Caco-2 (cell line): ENCODE results near the gene TAGLN2. TPM values are rescaled to one million over a fixed set of nuclear protein-coding genes. Genes with fewer than 3 reads are reported as not detected.
"Not testable (repeated sequence)": the region's sequence is repeated elsewhere in the genome, so short reads cannot be mapped to it uniquely, and the experiment has no call there.

Experiments
- BruUV-seq: library from RNA; stranded (reverse); fragments of 400-500 nt; replicated peaks from 2 replicates; lab custom pipeline; 2021; lab: Mats Ljungman, UMichigan
- CTCF ChIA-PET: fragments of 300-600 bp; sonication (Branson Sonifier 250); formaldehyde crosslinking; loops from one replicate; lab custom pipeline; 2022; ENCODE audit warnings: antibody characterized with exemption; lab: Charles Lee
- POLR2A ChIA-PET: fragments of 300-600 bp; sonication (Branson Sonifier 250); formaldehyde crosslinking; loops from one replicate; lab custom pipeline; 2022; ENCODE audit warnings: antibody characterized with exemption; lab: Charles Lee
- DNase-seq, 2 experiments: peaks; one replicate each; pipeline versions ENCODE4 v3.0.0 to v3.0.0-alpha.2; 2020 to 2022
- H3K27me3 ChIP-seq: replicated peaks from 2 replicates; pipeline ENCODE4 v1.6.0; 2011; ENCODE audit warnings: low read length; ENCODE audit not compliant: control insufficient read depth, insufficient read depth
- H3K36me3 ChIP-seq: 2 replicates; pipeline ENCODE4 v1.5.1; 2011; ENCODE audit warnings: low read length; ENCODE audit not compliant: control insufficient read depth, insufficient read depth
- H3K4me1 ChIP-seq: fragments of 250-450 bp; sonication (Bioruptor Pico); 2 replicates; pipeline ENCODE4 v1.5.1; 2020; ENCODE audit warnings: mild to moderate bottlenecking
- H3K4me3 ChIP-seq: 2 replicates; pipeline ENCODE4 v1.5.1; 2011; ENCODE audit warnings: low read depth, mild to moderate bottlenecking, control low read depth, low read length
- H3K9me3 ChIP-seq: fragments of 250-450 bp; sonication (Bioruptor Pico); 2 replicates; pipeline ENCODE4 v1.5.1; 2020; ENCODE audit warnings: mild to moderate bottlenecking, moderate library complexity
- H3K27ac Mint-ChIP-seq: one replicate; pipeline ENCODE4 v1.8.0; 2022; ENCODE audit warnings: mixed read lengths; ENCODE audit not compliant: unreplicated experiment
- H3K27me3 Mint-ChIP-seq: one replicate; pipeline ENCODE4 v1.8.0; 2022; ENCODE audit warnings: mixed read lengths; ENCODE audit not compliant: insufficient read depth, unreplicated experiment
- H3K36me3 Mint-ChIP-seq: one replicate; pipeline ENCODE4 v1.8.0; 2022; ENCODE audit warnings: mild to moderate bottlenecking, mixed read lengths; ENCODE audit not compliant: insufficient read depth, unreplicated experiment
- H3K4me1 Mint-ChIP-seq: one replicate; pipeline ENCODE4 v1.8.0; 2022; ENCODE audit warnings: low read depth, mixed read lengths; ENCODE audit not compliant: unreplicated experiment
- H3K4me3 Mint-ChIP-seq: one replicate; pipeline ENCODE4 v1.8.0; 2022; ENCODE audit warnings: mild to moderate bottlenecking, moderate library complexity, mixed read lengths; ENCODE audit not compliant: unreplicated experiment
- H3K9me3 Mint-ChIP-seq: one replicate; pipeline ENCODE4 v1.8.0; 2022; ENCODE audit warnings: mixed read lengths; ENCODE audit not compliant: unreplicated experiment
- intact Hi-C: fragments of 100-400 bp; cut with micrococcal nuclease; formaldehyde crosslinking; loops from one replicate; pipeline ENCODE4 v1.10.0; 2022; ENCODE audit not compliant: unreplicated experiment
- total RNA-seq: library from RNA; stranded (reverse); gene quantifications from 2 replicates; pipeline ENCODE4 v1.2.3, GENCODE V29; 2022
- TF ChIP-seq, protein P1 (sequence below), 2 experiments: fragments of 200-600 bp in 1 of 2; IDR thresholded peaks; 1 replicate in 1 of 2; 2 replicates in 1 of 2; pipeline versions ENCODE4 v1.5.1 to v1.8.0; 2011 to 2022; ENCODE audit warnings: antibody characterized with exemption in 1 of 2, control low read depth in 1 of 2, inconsistent platforms in 1 of 2, low read depth in 1 of 2, low read length in 1 of 2, mild to moderate bottlenecking in 1 of 2, moderate library complexity in 1 of 2; ENCODE audit not compliant: insufficient read depth in 1 of 2, severe bottlenecking in 1 of 2, unreplicated experiment in 1 of 2

TAGLN2 gene
- total RNA-seq, 1 experiment from 2014 or later: 531 TPM

DNA sequence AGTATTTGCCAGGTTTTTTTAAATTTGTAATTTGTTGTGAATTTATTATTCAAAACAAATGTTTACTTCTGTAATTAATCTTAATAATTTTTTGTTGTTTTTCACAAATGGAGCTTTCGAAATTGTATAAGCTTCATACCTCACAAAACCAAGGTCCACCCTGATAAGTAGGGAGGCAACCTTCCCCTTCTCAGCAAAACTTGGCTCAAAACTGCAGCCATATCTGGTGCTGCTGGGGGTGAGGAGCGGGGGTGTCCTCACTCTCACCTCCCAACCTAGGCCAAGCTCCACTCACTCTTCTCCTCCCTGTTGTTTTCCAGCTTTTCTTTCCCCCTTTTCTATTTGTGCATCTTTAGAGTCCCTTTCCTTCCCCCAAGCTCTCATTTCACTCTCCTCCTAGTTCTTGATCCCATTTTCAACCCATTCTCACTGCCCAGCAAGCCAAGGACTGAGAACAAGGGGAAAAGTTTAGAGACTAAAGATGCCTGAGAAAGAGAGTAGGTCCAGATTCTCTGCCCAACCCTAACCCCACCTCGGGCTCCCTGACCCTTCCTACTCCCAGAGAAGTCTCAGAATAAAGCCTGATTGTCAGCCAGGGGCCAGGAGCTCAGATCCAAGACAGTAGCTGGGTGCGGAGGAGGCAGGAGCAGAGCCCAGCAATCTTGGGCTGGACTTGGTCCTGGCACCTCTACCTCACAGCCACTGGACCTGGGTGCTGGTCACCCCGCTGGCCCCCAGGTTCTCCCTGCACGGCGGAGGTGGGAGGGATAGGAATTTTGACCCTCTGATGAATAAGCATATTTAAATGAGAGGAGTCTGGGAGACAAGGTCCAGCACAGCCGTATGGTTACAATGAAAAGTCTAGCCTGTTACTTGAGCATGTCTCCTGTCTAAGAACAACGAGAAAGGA lies 17.0 kb downstream of the TAGLN2 start:
- intact Hi-C loops: loop anchor here (5.0 kb wide), 1 partner anchor 56 kb away; no protein-coding TSS in a partner anchor
- Mint-ChIP-seq H3K27ac (peak overlapping the region; percentile 37), H3K9me3 (peaks cover 5% of the 10 kb centered on the region), H3K4me3 (peak overlapping the region; percentile 59), H3K36me3 (peaks cover 34% of the 10 kb centered on the region), H3K4me1 (peaks cover 53% of the 10 kb centered on the region), H3K27me3 (no peaks in the 10 kb centered on the region)
- POLR2A ChIA-PET: no interaction called here
- Histone ChIP-seq H3K9me3 (peaks cover 5% of the 10 kb centered on the region; the same call in 1 of the 2 replicates), H3K4me3 (no peak overlapping the region), H3K36me3 (no peaks in the 10 kb centered on the region), H3K4me1 (peaks cover 83% of the 10 kb centered on the region), H3K27me3 (no peaks in the 10 kb centered on the region)
- CTCF ChIA-PET: interaction anchor here (1.6 kb wide), 1 partner anchor 15 kb away, joined by 5 read pairs; no protein-coding TSS in a partner anchor
- DNase-seq: no peak
- TF ChIP-seq, protein P1, sequence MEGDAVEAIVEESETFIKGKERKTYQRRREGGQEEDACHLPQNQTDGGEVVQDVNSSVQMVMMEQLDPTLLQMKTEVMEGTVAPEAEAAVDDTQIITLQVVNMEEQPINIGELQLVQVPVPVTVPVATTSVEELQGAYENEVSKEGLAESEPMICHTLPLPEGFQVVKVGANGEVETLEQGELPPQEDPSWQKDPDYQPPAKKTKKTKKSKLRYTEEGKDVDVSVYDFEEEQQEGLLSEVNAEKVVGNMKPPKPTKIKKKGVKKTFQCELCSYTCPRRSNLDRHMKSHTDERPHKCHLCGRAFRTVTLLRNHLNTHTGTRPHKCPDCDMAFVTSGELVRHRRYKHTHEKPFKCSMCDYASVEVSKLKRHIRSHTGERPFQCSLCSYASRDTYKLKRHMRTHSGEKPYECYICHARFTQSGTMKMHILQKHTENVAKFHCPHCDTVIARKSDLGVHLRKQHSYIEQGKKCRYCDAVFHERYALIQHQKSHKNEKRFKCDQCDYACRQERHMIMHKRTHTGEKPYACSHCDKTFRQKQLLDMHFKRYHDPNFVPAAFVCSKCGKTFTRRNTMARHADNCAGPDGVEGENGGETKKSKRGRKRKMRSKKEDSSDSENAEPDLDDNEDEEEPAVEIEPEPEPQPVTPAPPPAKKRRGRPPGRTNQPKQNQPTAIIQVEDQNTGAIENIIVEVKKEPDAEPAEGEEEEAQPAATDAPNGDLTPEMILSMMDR (IDR thresholded peaks at IDR 0.05; ENCODE audit: insufficient read depth in 1 of 2, low read depth in 1 of 2, low read length in 1 of 2, severe bottlenecking in 1 of 2, unreplicated experiment in 1 of 2): no peak
- BruUV-seq: no TSS peak

DNA sequence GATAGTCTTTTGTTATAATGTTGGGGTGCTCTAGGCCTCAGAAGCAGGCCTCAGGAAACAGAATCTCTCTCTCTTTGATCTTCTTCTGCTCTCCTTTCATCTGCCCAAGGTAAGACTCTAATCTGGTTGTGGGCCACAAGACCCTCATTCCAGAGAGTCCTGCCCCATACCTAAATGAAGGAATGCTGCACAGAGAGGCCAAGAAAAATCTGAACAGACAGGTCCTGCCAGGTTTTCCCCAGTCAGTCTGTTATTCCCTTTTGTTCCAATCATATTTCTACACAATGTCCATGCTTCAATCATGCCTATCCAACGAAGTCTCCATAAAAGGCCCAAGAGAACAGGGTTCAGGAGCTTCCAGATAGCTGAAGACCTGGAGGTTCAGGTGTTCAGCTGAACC lies 18.3 kb downstream of the TAGLN2 start:
- Mint-ChIP-seq H3K9me3 (peaks cover 7% of the 10 kb centered on the region), H3K27ac (peak overlapping the region; percentile 74), H3K27me3 (no peaks in the 10 kb centered on the region), H3K4me1 (peaks cover 47% of the 10 kb centered on the region), H3K36me3 (peaks cover 25% of the 10 kb centered on the region), H3K4me3 (peak overlapping the region; percentile 59)
- POLR2A ChIA-PET: no interaction called here
- Histone ChIP-seq H3K36me3 (no peaks in the 10 kb centered on the region), H3K27me3 (no peaks in the 10 kb centered on the region), H3K4me3 (no peak overlapping the region), H3K4me1 (peaks cover 81% of the 10 kb centered on the region), H3K9me3 (peaks cover 5% of the 10 kb centered on the region; the same call in 1 of the 2 replicates)
- CTCF ChIA-PET: interaction anchor here (1.6 kb wide), 1 partner anchor 14 kb away, joined by 5 read pairs; no protein-coding TSS in a partner anchor
- no TSS peak for BruUV-seq
- peak; percentile 78 to 83 for DNase-seq
- intact Hi-C loops: loop anchor here (1.0 to 5.0 kb wide), 3 partner anchors 9 to 55 kb away; no protein-coding TSS in a partner anchor
- TF ChIP-seq, protein P1 (IDR thresholded peaks at IDR 0.05; ENCODE audit: insufficient read depth in 1 of 2, low read depth in 1 of 2, low read length in 1 of 2, severe bottlenecking in 1 of 2, unreplicated experiment in 1 of 2): no peak

DNA sequence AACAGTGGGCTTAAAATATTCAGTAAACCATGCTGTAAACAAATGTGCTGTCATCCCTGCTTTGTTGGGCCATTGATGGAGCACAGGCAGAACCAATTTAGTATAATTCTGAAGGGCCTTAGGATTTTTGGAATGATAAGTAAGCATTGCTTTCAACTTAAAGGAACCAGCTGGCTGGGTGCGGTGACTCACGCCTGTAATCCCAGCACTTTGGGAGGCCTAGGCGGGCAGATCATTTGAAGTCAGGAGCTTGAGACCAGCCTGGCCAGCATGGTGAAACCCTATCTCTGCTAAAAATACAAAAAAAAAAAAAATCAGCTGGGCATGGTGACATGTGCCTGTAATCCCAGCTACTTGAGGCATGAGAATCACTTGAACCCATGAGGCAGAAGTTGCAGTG lies 21.3 kb downstream of the TAGLN2 start:
- H3K27me3 Mint-ChIP-seq, POLR2A ChIA-PET, BruUV-seq, CTCF ChIA-PET, H3K9me3 Mint-ChIP-seq, H3K36me3 ChIP-seq, H3K27me3 ChIP-seq, H3K4me3 ChIP-seq, DNase-seq, H3K27ac Mint-ChIP-seq, intact Hi-C loops, H3K9me3 ChIP-seq, H3K4me3 Mint-ChIP-seq: not testable (repeated sequence)
- peaks cover 57% of the 10 kb centered on the region for H3K4me1 Mint-ChIP-seq
- H3K36me3 Mint-ChIP-seq: peaks cover 40% of the 10 kb centered on the region
- peaks cover 78% of the 10 kb centered on the region for H3K4me1 ChIP-seq
